Glomerular visceral epithelial cell (primary cell): ENCODE measurements around the gene MPST.

ENCODE experiments used
- DNase-seq: peaks from one replicate; pipeline ENCODE4 v3.0.0-alpha.2; 2016; ENCODE audit errors: extremely low spot score

The MPST gene

DNA sequence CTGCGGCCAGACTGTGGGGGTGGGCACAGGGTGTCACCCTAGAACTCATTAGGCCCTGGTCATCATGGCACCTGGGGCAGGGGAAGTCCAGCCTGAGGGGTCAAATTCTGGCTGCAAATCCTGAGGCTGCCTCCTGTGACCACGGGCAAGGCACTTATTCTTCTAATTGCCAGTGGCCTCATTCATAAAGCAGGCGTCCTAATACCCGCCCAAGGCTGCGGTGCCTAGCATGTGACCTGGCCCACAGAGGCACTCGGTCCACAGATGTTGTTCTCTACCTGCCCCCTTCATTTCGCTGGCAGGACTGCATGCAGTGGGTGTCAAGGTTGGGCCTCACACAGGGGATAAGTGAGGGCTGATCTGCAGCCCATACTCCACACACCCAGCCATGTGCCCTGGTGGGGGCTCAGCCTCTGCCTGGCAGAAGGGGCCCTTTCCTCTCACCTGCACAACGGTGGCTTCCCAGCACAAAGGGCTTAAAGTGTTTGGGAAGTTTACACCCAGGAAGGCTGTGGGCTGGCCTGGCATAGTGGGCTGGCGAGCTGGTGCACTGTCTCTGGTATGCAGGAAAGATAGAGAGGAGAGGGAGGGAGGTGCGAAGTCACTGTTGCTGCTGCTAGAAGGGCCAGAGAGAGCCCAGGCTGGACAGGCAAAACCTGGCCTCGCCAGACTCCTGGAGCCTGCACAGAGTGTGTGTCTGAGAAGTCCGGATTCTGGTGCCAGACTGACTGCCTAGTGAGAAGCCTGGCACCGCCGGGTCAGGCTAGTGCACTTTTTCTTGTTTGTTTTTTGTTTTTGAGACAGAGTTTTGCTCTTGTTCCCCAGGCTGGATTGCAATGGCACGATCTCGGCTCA, 3.2 kb downstream of the MPST start:
- no peak for DNase-seq

DNA sequence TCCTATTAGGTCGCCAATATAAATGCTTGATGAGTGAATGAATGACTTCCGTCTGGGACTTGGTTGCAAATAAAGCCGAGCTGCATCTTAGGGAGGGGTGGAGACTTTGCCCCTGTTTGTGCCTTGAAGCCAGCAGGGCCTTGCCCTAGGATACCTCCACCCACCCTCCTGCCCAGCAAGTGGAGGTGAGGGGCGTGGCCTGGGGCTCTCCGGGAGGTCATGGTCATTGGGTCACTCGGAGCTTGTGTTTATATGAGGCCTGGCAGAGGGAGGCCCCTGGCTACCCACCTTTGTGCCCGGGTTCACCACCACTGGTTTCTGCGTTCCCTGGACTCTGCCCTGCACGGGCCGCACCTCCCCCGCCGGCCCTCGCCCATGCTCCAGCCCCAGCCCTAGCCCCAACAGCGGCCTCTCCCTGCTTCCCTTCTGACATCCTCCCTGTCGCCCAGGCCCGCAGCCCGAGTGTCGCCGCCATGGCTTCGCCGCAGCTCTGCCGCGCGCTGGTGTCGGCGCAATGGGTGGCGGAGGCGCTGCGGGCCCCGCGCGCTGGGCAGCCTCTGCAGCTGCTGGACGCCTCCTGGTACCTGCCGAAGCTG, 4.3 kb downstream of the MPST start:
- no peak for DNase-seq

DNA sequence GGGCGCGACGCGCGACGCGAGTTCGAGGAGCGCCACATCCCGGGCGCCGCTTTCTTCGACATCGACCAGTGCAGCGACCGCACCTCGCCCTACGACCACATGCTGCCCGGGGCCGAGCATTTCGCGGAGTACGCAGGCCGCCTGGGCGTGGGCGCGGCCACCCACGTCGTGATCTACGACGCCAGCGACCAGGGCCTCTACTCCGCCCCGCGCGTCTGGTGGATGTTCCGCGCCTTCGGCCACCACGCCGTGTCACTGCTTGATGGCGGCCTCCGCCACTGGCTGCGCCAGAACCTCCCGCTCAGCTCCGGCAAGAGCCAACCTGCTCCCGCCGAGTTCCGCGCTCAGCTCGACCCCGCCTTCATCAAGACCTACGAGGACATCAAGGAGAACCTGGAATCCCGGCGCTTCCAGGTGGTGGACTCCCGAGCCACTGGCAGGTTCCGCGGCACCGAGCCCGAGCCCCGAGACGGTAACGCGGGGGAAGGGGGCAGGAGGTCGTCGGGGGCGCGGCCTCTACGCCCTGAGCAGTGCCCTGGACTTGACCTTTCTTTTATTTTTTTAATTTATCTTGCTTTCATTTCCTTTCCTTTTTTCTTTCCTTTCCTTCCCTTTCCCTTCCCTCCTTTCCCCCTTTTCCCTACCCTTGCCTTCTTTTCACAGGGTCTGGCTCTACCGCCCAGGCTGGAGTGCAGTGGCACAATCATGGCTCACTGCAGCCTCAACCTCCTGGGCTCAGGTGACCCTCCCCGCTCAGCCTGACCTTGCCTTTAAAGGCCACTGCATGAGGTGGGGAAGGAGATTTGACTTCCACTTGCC, 5.0 kb downstream of the MPST start:
- no peak for DNase-seq

DNA sequence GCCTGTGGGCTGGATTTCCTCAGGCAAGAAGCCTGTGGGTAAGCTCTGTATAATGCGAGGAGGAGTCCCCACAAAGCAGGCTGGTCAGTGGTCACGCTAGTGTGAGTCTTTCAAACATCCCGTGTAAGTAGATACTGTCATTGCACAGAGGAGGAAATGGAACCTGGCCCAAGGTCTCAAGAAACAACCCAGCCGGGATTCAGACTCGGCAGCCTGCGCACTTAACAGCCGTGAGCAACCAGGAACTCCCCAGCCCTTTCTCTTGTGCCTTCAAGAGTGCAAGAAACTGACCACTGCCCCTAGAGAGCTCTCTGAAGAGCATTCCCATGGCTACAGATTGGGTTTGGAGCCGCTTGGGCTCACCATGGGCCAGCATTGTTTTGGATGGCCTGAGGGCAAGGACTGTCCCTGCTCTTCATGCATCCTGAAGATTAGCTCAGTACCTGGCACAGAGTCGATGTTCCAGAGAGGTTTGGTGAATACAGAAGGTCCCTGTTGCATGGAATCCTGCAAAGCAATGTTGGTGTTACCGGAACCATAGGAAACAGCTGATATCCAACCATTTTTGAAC, 6.0 kb downstream of the MPST start:
- no peak for DNase-seq

DNA sequence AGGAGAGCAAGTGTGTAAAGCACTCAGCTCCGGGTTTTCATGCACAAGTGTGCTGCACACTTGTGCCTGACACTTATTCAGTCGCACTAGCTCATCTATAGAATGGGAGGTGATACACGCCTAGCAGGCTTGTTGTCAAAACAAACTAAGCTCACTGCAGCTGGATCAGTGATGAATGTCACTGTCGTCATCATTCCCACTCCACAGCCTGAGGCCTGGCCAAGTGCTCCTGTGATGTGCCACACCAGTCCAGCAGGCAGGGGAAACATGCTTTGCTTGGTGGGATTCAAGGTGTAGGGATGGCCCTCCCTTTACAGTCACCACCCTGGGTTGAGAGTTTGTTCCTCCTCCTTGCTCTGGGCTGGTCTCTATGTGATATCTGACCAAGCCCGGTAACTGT, 6.8 kb downstream of the MPST start:
- no peak for DNase-seq

DNA sequence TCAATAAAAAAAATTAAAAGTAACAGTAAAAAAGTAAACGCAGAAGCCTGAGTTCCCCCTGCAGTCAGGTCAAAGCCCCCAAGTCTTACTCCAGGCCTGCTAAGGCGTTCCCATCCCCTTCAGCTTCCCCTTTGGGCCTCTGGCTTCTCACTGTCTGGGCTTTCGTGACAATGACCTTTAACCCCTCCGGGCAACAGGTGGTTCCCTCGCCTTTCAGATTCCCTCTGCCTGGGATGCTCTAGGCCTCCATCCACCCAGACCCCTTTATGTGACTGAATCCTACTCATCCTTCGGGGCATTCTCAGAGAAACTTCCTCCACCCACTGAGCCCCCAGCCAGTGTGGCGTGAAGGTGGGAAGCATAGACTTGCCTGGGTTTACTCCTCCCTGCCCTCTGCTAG, 8.0 kb downstream of the MPST start:
- no peak for DNase-seq

DNA sequence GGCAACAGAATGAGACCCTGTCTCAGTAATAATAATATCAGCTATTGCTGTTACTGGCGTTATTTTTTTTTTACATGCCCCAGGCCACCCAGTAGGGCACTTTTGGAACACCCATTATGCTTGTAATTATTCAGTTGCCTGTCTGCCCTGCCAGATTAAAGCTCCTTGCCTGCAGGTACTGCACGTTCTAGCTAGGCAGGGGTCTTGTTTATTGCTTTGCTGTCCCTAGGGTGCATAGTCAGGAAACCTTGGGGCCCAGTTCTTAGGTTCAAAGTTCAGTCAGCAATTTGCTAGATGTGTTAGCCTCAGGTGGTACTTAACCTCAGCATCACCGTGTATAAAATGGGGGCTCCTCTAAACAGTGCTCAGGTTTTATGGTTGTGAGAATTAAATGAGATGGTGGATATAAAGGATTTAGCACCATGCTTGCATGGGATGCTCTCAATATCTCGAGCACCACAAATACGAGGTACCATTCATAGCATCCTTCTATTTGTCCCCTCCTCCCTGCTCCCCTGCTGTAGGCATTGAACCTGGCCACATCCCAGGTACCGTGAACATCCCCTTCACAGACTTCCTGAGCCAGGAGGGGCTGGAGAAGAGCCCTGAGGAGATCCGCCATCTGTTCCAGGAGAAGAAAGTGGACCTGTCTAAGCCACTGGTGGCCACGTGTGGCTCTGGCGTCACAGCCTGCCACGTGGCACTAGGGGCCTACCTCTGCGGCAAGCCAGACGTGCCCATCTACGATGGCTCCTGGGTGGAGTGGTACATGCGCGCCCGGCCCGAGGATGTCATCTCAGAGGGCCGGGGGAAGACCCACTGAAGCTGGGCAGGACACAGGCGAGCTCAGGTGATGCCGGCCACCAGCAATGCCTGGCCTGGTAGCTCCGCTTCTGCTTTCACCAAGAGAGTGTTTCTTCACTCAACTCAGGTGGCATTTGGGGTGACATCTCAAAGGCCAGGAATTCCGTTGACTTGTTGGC, 9.4 kb downstream of the MPST start:
- DNase-seq, result no peak

DNA sequence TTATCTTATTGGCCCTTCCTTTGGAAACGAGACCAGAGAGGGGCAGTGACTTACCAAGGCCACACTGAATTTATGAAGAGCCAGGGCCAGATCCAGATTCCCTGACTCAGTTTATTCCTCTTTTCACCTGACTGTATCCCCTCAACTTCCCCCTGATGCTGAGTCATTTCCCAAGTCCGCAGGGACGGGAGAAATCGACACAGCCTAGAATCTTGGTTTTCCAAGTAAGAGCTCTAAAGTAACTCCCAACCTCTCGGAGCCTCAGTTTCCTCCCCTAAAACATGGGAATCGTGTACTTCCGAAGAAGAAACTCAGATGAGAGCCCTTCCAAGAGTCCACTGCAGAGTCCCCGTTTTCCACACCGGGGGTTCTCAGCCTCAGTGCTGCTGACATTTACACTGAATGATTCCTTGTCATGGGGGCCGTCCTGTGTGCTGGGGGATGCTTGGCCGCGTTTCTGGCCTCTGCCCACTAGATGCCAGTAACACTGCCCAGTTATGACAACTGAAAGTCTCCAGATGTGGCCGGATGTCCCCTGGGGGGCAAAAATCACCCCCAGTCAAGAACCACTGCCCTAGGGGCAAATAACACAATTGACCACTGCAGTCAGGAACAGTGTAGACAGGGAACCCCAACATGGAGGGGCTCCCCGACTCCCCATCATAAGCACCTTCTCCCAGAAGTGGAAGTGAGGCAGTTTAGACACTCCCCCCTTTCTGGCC, 11.2 kb downstream of the MPST start:
- DNase-seq, result no peak

DNA sequence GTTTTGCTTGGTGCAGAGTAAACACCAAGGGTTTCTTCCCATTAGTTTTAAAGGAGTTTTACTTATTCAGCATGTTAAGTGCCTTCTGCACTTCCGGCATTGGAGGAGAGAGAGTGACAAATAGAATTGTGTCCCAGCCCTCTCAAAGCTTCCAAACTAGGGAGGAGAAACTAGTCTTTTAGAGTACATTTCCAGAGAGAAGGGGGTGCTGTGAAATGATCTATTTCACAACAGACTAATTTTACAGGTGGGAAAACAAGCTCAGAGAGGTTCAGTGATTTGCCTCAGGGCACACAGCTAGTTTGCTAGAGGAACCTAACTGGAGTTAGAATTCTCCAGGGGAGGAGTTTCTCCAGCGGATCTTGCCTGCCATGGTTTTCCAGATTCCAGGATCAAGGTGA, 12.6 kb downstream of the MPST start:
- no peak for DNase-seq

DNA sequence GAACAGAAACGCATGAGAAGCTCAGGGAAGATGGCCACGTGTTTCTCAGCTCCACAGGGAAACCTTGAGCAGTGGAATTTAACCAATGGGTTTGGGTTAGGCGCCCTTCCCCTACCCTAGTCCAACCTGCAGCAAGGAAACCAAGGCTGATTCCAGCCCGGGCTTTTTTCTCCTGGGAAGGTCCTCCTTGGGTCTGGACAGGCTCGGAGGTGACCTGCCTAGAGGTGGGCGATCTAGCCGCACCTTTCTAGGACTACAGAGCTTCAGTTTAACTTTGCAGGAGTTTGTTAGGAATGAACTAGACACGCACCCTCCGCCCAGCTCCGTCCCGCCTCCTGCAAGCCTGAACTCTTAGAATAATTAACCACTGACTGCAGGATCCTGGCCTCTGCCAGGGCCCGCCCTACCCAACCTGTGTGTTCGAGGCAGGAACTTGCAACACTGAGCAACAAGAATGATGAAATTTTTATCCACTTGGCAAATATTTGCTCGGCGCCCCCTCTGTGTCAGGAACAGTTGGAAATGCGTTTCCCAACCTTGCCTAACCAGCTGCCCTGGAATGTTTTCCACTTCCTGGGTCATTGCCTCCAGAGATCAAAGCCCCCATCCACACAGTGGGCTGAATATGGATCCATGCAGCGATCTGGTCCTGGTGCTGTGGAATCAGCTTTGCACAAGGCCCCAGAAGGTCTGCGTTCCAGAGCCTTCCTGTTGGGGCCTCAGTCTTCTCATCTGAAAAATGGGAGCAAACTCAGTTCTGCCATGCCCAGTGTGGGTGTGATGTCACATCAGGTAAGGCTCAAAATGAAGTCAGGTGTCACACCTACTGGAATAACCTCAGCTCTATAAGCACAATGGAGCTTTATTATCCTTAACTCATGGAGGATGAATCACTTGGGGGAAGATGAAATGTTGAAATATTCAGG, 13.3 kb downstream of the MPST start:
- peak; percentile 80 for DNase-seq

DNA sequence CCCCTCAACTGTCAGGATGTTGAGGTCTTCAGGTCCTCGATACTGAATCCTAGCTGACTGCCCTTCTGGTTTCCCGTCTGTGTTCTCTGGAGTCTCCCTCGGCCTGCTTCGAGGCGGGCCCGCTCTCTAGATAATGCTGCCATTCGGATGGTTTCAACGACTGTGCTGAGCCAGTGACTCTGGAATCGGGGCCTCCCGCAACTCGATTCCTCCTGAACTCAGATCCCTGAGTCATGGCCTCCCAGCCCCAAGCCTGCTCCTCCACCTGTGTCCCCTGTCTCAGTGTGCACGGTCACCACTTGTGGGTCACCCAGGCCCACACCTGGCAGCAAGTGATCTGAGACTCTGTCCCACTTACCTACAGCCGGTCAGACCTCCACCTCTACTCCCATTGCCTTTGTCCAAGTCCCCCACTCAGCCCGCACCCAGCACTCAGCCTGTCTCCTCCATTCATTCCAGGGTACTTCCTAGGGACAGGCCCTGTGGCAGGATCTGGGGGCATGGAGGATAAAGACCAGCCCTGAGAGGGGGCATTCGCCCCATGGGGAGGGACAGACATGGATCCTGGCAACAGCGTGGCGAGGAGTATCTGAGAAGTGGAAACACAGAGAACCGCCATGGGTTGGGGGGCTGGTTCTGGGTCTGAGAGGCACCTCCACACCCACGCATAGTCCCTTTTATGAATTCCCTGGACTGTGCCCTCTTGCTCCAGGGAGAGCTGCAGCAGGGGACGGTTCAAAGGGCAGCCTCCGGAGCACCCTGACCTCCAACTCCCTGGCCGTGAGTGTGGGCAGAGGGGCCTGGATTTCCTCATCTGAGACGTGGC, 14.3 kb downstream of the MPST start:
- no peak for DNase-seq

DNA sequence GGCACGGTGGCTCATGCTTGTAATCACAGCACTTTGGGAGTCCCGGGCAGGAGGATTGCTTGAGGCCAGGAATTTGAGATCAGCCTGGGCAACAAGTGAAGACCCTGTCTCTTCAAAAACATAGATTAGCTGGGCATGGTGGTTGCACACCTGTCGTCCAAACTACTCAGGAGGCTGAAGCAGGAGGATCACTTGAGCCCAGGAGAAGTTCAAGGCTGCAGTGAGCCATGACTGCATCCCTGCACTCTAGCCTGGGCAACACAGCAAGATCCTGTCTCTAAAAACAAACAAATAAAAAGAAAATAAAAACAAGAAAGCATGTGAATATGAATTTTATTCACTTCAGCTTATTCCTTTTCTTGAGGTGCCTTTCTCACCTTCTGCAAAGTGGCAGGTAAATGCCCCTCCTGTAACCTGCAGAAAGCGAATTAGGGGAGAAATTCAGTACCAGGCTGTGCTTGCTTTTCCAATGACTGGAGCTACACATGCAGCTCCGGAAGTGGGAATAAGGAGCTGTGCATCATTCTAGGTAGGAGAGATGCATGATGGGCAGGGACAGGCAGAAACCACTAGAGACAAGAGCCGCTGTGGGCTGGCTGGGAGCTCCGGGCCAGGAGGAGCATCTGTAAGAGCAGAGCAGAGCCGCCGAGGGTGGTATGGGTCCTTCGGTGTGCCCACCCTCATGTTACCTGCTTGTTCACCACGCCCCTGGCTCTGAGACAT, 17.3 kb downstream of the MPST start:
- no peak for DNase-seq

DNA sequence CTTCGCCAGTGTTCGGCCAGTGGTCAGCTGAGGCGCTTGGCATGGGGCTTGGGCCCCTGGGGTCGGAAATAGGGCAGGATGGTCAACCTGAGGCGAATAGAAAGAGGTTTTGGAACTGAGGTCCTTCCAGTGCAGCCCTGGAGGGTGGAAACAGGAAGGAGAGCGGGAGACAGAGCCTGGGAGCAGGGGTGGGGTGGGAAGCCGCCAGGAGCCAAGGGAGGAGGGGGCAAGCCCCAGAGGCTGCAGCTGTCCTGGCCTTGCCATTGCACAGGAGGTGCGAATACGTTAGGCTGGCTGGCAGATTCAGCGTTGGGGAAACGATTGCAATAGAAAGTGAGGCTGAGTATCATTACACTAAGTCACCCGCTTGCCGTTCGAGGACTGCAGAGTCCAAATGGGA, 18.1 kb downstream of the MPST start:
- DNase-seq, result no peak

DNA sequence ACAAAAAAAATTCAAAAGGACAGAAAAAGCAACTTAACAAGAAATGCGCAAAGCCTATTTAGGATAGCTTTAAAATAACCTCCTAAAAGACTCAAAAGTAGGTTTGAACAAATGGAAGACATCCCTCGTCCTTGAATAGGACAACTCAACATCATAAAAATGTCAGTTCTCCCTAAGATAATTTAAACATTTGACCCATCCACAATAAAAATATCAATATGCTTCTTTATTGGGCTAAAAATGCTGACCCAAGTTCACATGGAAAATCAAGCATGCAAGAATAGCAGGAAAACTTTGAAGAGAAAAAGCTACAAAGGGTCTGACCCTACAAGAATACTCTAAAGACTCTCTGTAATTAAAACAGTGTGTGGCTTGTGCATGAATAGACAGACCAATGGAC, 19.9 kb downstream of the MPST start:
- DNase-seq, result no peak

DNA sequence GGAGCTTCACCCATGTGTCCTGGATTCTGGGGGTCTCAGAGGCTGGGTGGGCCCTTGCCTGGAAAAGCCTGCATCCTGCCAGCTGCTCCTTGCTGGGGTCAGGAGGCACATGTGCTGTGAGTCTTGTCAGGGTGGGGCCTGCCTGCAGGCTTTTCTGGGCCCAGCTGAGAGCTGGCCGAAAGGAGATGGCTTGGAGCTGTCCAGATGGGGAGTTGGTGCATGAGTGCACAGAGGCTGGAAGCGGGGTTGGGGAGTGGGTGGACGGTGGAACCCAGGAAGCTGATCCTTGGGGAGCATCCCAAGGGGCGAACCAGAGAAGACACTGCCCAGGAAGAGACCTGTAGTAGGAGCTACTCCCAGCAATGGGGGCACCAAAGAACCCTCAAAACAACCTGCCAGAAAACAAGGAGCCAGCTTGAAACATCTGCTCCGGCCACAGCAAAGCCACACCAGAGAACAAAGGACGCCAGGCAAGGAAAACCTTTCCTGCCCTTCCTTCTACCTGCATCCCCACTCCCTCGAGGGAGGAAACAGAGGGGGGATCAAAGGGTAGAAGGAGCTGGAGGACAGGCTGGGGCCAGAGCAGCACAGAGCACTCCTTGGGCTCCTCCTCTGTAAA, 23.8 kb downstream of the MPST start:
- no peak for DNase-seq

DNA sequence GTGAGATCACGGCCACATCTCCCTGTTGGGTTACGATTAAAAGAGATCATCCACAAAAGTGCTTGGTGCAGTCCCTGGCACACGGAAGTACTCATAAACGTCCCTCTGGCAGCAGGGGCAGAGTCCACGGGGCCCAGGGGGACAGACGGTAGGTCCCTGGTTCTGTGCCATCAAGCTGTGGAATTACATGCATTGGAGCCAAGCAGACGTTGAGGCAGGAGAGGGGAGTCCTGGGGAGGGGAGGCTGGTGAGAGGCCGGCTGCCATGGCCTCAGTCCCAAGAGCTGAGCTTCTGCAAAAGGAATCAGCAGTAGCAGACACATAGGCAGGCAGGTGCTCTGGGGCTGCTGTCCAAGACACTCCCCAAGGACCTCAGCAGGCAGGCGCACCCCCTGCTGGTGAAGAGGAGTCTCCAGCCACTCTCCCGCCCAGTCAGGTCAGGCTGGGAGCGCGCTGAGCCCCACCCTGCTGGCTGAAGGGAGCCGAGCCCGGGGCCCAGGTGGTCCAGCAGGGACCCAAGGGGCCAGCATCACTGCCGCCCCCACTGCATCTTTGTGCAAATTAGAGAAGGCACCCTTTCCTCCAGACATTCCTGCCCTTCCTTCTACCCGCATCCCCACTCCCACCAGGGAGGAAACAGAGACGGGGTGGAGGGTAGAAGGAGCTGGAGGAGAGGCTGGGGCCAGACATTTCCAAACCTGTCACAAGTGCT, 24.4 kb downstream of the MPST start:
- DNase-seq, result peak; percentile 65
